IMR-90 (cell line): ENCODE measurements around the gene ATF7IP. TPM values are rescaled to one million over a fixed set of nuclear protein-coding genes. Genes with fewer than 3 reads are reported as not detected.

Experiments
- ATAC-seq: fragments of 200-7000 bp; cut with Tn5 transposase; 2 replicates; pipeline ENCODE4 v1.9.1; 2020; ENCODE audit warnings: low read depth, mild to moderate bottlenecking, moderate library complexity
- BruUV-seq: library from RNA; stranded (reverse); fragments of 400-500 nt; replicated peaks from 2 replicates; lab custom pipeline; 2021; lab: Mats Ljungman, UMichigan
- CTCF ChIA-PET: fragments of 300-600 bp; formaldehyde crosslinking; extraction: SDS; loops from one replicate; lab custom pipeline; 2021; ENCODE audit warnings: antibody characterized with exemption; lab: Yijun Ruan, JAX
- POLR2A ChIA-PET: fragments of 300-600 bp; sonication (Branson Sonifier 250); formaldehyde crosslinking; loops from one replicate; lab custom pipeline; 2022; ENCODE audit warnings: antibody characterized with exemption; ENCODE audit not compliant: unreplicated experiment; lab: Charles Lee
- DNase-seq: peaks from one replicate; pipeline ENCODE4 v3.0.0; 2013
- H2AFZ ChIP-seq: replicated peaks from 2 replicates; pipeline ENCODE3; 2013; ENCODE audit warnings: low read length, mild to moderate bottlenecking; ENCODE audit not compliant: poor library complexity
- H2AK5ac ChIP-seq: 2 replicates; pipeline ENCODE4 v1.6.1; 2013; ENCODE audit warnings: low read depth, low read length, inconsistent platforms
- H2AK9ac ChIP-seq: replicated peaks from 2 replicates; pipeline ENCODE3; 2013; ENCODE audit warnings: mild to moderate bottlenecking, low read depth, low read length, moderate library complexity; ENCODE audit not compliant: poor library complexity
- H2BK120ac ChIP-seq: 2 replicates; pipeline ENCODE4 v1.6.1; 2013; ENCODE audit warnings: low read depth, low read length, inconsistent platforms
- H2BK15ac ChIP-seq: 3 replicates; pipeline ENCODE4 v1.6.1; 2013; ENCODE audit warnings: low read depth, low read length, inconsistent platforms
- H2BK20ac ChIP-seq: 2 replicates; pipeline ENCODE4 v1.6.1; 2013; ENCODE audit warnings: low read depth, mild to moderate bottlenecking, inconsistent platforms, low read length, moderate library complexity
- H2BK5ac ChIP-seq: 2 replicates; pipeline ENCODE4 v1.6.1; 2013; ENCODE audit warnings: mild to moderate bottlenecking, low read depth, low read length, inconsistent platforms; ENCODE audit not compliant: poor library complexity, severe bottlenecking
- H3K14ac ChIP-seq: replicated peaks from 2 replicates; pipeline ENCODE4 v1.6.1; 2013; ENCODE audit warnings: low read depth, low read length, inconsistent platforms
- H3K18ac ChIP-seq: 2 replicates; pipeline ENCODE4 v1.6.1; 2013; ENCODE audit warnings: low read depth, low read length, control low read depth
- H3K23ac ChIP-seq: 2 replicates; pipeline ENCODE4 v1.6.1; 2013; ENCODE audit warnings: low read depth, low read length, inconsistent platforms
- H3K27ac ChIP-seq: 2 replicates; pipeline ENCODE4 v1.5.1; 2013; ENCODE audit warnings: mild to moderate bottlenecking, control low read depth, low read length; ENCODE audit not compliant: insufficient read depth
- H3K27me3 ChIP-seq: 2 replicates; pipeline ENCODE4 v1.6.1; 2013; ENCODE audit warnings: low read length; ENCODE audit not compliant: control insufficient read depth, insufficient read depth
- H3K36me3 ChIP-seq: 2 replicates; pipeline ENCODE4 v1.6.1; 2013; ENCODE audit warnings: low read length, mixed read lengths; ENCODE audit not compliant: control insufficient read depth, insufficient read depth
- H3K4ac ChIP-seq: 2 replicates; pipeline ENCODE4 v1.6.1; 2013; ENCODE audit warnings: low read depth, low read length, inconsistent platforms
- H3K4me1 ChIP-seq: 2 replicates; pipeline ENCODE4 v1.6.1; 2013; ENCODE audit warnings: low read length, mixed read lengths; ENCODE audit not compliant: control insufficient read depth, insufficient read depth
- H3K4me2 ChIP-seq: 2 replicates; pipeline ENCODE4 v1.6.1; 2013; ENCODE audit warnings: low read depth, mild to moderate bottlenecking, control low read depth, low read length, moderate library complexity
- H3K4me3 ChIP-seq: 2 replicates; pipeline ENCODE4 v1.5.1; 2013; ENCODE audit warnings: low read depth, mild to moderate bottlenecking, control low read depth, low read length, moderate library complexity; ENCODE audit not compliant: insufficient read depth
- H3K56ac ChIP-seq: 2 replicates; pipeline ENCODE4 v1.6.1; 2013; ENCODE audit warnings: low read length, inconsistent platforms; ENCODE audit not compliant: insufficient read depth; ENCODE audit errors: extremely low read depth
- H3K79me1 ChIP-seq, 2 experiments: 2 replicates each; pipeline ENCODE4 v1.6.1; 2013; ENCODE audit warnings: low read length in 2 of 2, inconsistent platforms in 1 of 2, low read depth in 1 of 2
- H3K9ac ChIP-seq: 2 replicates; pipeline ENCODE4 v1.6.1; 2013; ENCODE audit warnings: low read depth, low read length, control low read depth
- H3K9me1 ChIP-seq: 2 replicates; pipeline ENCODE4 v1.6.1; 2013; ENCODE audit warnings: low read length, inconsistent platforms; ENCODE audit not compliant: insufficient read depth
- H3K9me3 ChIP-seq: 2 replicates; pipeline ENCODE4 v1.6.1; 2013; ENCODE audit warnings: low read length; ENCODE audit not compliant: control insufficient read depth, insufficient read depth
- H4K20me1 ChIP-seq: 2 replicates; pipeline ENCODE4 v1.6.1; 2013; ENCODE audit warnings: low read length, inconsistent platforms; ENCODE audit not compliant: insufficient read depth
- H4K5ac ChIP-seq: 2 replicates; pipeline ENCODE4 v1.6.1; 2013; ENCODE audit warnings: mild to moderate bottlenecking, low read depth, low read length, control low read depth
- H4K8ac ChIP-seq, 2 experiments: 2 replicates each; pipeline ENCODE4 v1.6.1; 2013; ENCODE audit warnings: low read depth in 2 of 2, low read length in 2 of 2, control low read depth in 1 of 2, inconsistent platforms in 1 of 2
- H4K91ac ChIP-seq: 2 replicates; pipeline ENCODE4 v1.6.1; 2013; ENCODE audit warnings: low read depth, low read length, inconsistent platforms; ENCODE audit not compliant: insufficient read depth
- BHLHE40 ChIP-seq: fragments of 150-350 bp; IDR thresholded peaks from 2 replicates; pipeline ENCODE4 v1.6.1; 2016; ENCODE audit warnings: mild to moderate bottlenecking, low read depth, low read length
- CEBPB ChIP-seq: IDR thresholded peaks from 2 replicates; pipeline ENCODE4 v1.6.1; 2012; ENCODE audit warnings: low read depth, low read length, improper control_type of control experiment
- CHD1 ChIP-seq: IDR thresholded peaks from 2 replicates; pipeline ENCODE4 v1.6.1; 2012; ENCODE audit warnings: low read depth, low read length, improper control_type of control experiment
- FOS ChIP-seq: fragments of 150-350 bp; IDR thresholded peaks from 2 replicates; pipeline ENCODE4 v1.6.1; 2016; ENCODE audit warnings: low read depth, low read length
- MAFK ChIP-seq: IDR thresholded peaks from 2 replicates; pipeline ENCODE4 v1.6.1; 2012; ENCODE audit warnings: low read depth, low read length, improper control_type of control experiment
- MAZ ChIP-seq: IDR thresholded peaks from 2 replicates; pipeline ENCODE4 v1.6.1; 2012; ENCODE audit warnings: low read depth, mild to moderate bottlenecking, low read length, improper control_type of control experiment, moderate library complexity, borderline replicate concordance
- MXI1 ChIP-seq: IDR thresholded peaks from 2 replicates; pipeline ENCODE4 v1.6.1; 2012; ENCODE audit warnings: low read depth, mild to moderate bottlenecking, low read length, moderate library complexity, borderline replicate concordance
- NFE2L2 ChIP-seq: fragments of 150-350 bp; IDR thresholded peaks from 2 replicates; pipeline ENCODE4 v1.6.1; 2016; ENCODE audit warnings: low read depth, mild to moderate bottlenecking, low read length
- POLR2A ChIP-seq: IDR thresholded peaks from 2 replicates; pipeline ENCODE4 v1.6.1; 2012; ENCODE audit warnings: mild to moderate bottlenecking, low read depth, low read length
- RAD21 ChIP-seq: IDR thresholded peaks from 2 replicates; pipeline ENCODE4 v1.6.1; 2012; ENCODE audit warnings: low read length, improper control_type of control experiment
- RCOR1 ChIP-seq: IDR thresholded peaks from 2 replicates; pipeline ENCODE4 v1.6.1; 2012; ENCODE audit warnings: mild to moderate bottlenecking, low read length, improper control_type of control experiment; ENCODE audit not compliant: insufficient replicate concordance
- RFX5 ChIP-seq: IDR thresholded peaks from 2 replicates; pipeline ENCODE4 v1.8.0; 2012; ENCODE audit warnings: low read depth, mild to moderate bottlenecking, low read length, moderate library complexity
- SMC3 ChIP-seq: fragments of 150-350 bp; IDR thresholded peaks from 2 replicates; pipeline ENCODE4 v1.6.1; 2016; ENCODE audit warnings: low read depth, mild to moderate bottlenecking, antibody characterized with exemption, low read length, moderate library complexity
- WGBS, 2 experiments: methylation state at CpG; one replicate each; pipeline versions ENCODE4 v1.1.5 to v1.1.7; 2013; ENCODE audit warnings: missing lambda C conversion rate in 2 of 2; ENCODE audit not compliant: insufficient read length in 1 of 2; ENCODE audit errors: extremely low coverage in 2 of 2; 5-methylcytosine and 5-hydroxymethylcytosine counted together
- dilution Hi-C: fragments of 300-500 bp; cut with HindIII; formaldehyde crosslinking; loops from one replicate; pipeline ENCODE4 v1.14.3; 2018; ENCODE audit warnings: low sequenced_read_pairs; ENCODE audit not compliant: unreplicated experiment
- in situ Hi-C: fragments of 300-500 bp; cut with MboI; formaldehyde crosslinking; loops from 3 replicates; pipeline ENCODE4 v1.14.3; 2019; ENCODE audit warnings: low sequenced_read_pairs, inconsistent platforms, mixed read lengths
- intact Hi-C: fragments of 100-400 bp; cut with micrococcal nuclease; formaldehyde crosslinking; loops from 2 replicates; pipeline ENCODE4 v1.10.0; 2022
- polyA plus RNA-seq, 3 experiments: library from polyadenylated mRNA; depleted of rRNA; stranded (reverse); fragments of >200 nt; gene quantifications; 2 replicates each; pipeline ENCODE4 v1.2.3, GENCODE V29; 2012; ENCODE audit warnings: low replicate concordance in 1 of 3
- total RNA-seq: library from RNA; depleted of rRNA; stranded (reverse); fragments of >200 nt; gene quantifications from 2 replicates; pipeline ENCODE4 v1.2.3, GENCODE V29; 2012
- TF ChIP-seq, protein P1 (sequence below): conservative IDR thresholded peaks from 2 replicates; pipeline ENCODE4 v1.5.1; 2012; ENCODE audit warnings: mild to moderate bottlenecking, low read depth, low read length, improper control_type of control experiment
- TF ChIP-seq, protein P2 (sequence below): fragments of 150-350 bp; IDR thresholded peaks from 2 replicates; pipeline ENCODE4 v1.6.1; 2016; ENCODE audit warnings: low read depth, mild to moderate bottlenecking, low read length, moderate library complexity, borderline replicate concordance
- TF ChIP-seq, protein P3 (sequence below): fragments of 150-350 bp; IDR thresholded peaks from 2 replicates; pipeline ENCODE4 v1.6.1; 2017; ENCODE audit warnings: mild to moderate bottlenecking, antibody characterized with exemption, low read length, low read depth

Gene ATF7IP
- total and polyA plus RNA-seq, 2 of the 4 experiments (the other 2 are of a cell fraction) = 9.4 to 22.8 TPM

DNA sequence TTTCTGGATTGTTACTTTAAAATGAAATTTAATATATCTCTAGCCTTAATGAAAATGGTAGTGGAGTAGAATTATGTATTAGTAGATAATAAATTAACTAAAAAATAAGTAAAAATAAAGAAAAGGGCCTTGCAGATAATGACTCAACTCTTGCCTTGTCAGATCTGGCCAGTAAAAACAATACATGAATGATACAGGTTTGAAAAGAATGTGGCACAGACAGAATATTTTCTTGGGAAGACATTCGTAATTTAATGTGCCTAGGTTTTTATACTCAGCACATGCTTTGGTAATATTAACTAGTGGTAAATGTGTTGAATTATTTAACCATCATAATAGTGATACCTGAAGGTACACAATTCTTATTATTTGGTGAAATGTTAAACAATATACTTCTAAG, 28.3 kb downstream of the ATF7IP start:
- TF ChIP-seq MAZ (no peak), CHD1 (no peak), NFE2L2 (no peak), FOS (no peak), RFX5 (no peak), MXI1 (no peak), RCOR1 (no peak), CEBPB (no peak), RAD21 (no peak), POLR2A (no peak), MAFK (no peak), BHLHE40 (no peak), SMC3 (no peak)
- TF ChIP-seq, protein P1, sequence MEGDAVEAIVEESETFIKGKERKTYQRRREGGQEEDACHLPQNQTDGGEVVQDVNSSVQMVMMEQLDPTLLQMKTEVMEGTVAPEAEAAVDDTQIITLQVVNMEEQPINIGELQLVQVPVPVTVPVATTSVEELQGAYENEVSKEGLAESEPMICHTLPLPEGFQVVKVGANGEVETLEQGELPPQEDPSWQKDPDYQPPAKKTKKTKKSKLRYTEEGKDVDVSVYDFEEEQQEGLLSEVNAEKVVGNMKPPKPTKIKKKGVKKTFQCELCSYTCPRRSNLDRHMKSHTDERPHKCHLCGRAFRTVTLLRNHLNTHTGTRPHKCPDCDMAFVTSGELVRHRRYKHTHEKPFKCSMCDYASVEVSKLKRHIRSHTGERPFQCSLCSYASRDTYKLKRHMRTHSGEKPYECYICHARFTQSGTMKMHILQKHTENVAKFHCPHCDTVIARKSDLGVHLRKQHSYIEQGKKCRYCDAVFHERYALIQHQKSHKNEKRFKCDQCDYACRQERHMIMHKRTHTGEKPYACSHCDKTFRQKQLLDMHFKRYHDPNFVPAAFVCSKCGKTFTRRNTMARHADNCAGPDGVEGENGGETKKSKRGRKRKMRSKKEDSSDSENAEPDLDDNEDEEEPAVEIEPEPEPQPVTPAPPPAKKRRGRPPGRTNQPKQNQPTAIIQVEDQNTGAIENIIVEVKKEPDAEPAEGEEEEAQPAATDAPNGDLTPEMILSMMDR = no peak
- TF ChIP-seq, protein P2, sequence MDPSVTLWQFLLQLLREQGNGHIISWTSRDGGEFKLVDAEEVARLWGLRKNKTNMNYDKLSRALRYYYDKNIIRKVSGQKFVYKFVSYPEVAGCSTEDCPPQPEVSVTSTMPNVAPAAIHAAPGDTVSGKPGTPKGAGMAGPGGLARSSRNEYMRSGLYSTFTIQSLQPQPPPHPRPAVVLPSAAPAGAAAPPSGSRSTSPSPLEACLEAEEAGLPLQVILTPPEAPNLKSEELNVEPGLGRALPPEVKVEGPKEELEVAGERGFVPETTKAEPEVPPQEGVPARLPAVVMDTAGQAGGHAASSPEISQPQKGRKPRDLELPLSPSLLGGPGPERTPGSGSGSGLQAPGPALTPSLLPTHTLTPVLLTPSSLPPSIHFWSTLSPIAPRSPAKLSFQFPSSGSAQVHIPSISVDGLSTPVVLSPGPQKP = no peak
- TF ChIP-seq, protein P3, sequence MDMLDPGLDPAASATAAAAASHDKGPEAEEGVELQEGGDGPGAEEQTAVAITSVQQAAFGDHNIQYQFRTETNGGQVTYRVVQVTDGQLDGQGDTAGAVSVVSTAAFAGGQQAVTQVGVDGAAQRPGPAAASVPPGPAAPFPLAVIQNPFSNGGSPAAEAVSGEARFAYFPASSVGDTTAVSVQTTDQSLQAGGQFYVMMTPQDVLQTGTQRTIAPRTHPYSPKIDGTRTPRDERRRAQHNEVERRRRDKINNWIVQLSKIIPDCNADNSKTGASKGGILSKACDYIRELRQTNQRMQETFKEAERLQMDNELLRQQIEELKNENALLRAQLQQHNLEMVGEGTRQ = no peak
- no CpG with 5 or more reads among the region's 1 CpG for WGBS, 2 experiments
- H3K4ac ChIP-seq = no peak overlapping the region
- H2BK120ac ChIP-seq = no peak overlapping the region
- POLR2A ChIA-PET = interaction anchor here (1.2 kb wide), 1 partner anchor 9 kb away, joined by 3 read pairs; no protein-coding TSS in a partner anchor
- peak overlapping the region; percentile 75 for H2BK5ac ChIP-seq
- no peak overlapping the region for H2BK20ac ChIP-seq
- no TSS peak for BruUV-seq
- no peak overlapping the region for H4K8ac ChIP-seq
- in situ Hi-C loops (loop anchor here (25.0 kb wide), 2 partner anchors 394 to 1531 kb away; no protein-coding TSS in a partner anchor), intact Hi-C loops (loop anchor here (1.0 to 2.0 kb wide), 2 partner anchors 8 to 137 kb away; no protein-coding TSS in a partner anchor), dilution Hi-C loops (no loop called here)
- H3K4me1 ChIP-seq = no peaks in the 10 kb centered on the region; the same call in 1 of the 2 replicates
- H4K91ac ChIP-seq = no peak overlapping the region
- no peaks in the 10 kb centered on the region for H3K9me1 ChIP-seq
- H3K9ac ChIP-seq = no peak overlapping the region
- no peak overlapping the region for H3K18ac ChIP-seq
- H3K79me1 ChIP-seq = peaks cover 0 to 41% of the 10 kb centered on the region in 2 experiments
- H2AFZ ChIP-seq = no peak overlapping the region
- no peak overlapping the region for H3K4me2 ChIP-seq
- H3K4me3 ChIP-seq = no peak overlapping the region
- H2BK15ac ChIP-seq = no peak overlapping the region
- no peaks in the 10 kb centered on the region for H3K9me3 ChIP-seq
- H2AK9ac ChIP-seq = no peak overlapping the region
- no peak overlapping the region for H2AK5ac ChIP-seq
- H3K27ac ChIP-seq = no peak overlapping the region
- H3K14ac ChIP-seq = no peak overlapping the region
- H3K27me3 ChIP-seq = no peaks in the 10 kb centered on the region
- H4K20me1 ChIP-seq = no peaks in the 10 kb centered on the region
- H4K5ac ChIP-seq = no peak overlapping the region
- CTCF ChIA-PET = interaction anchor here (1.0 to 2.4 kb wide), 3 partner anchors 8 to 136 kb away, joined by 3 to 8 read pairs (median 6); no protein-coding TSS in a partner anchor
- DNase-seq (peak; percentile 39), ATAC-seq (no peak)
- H3K23ac ChIP-seq = no peak overlapping the region
- H3K36me3 ChIP-seq = peaks cover 3% of the 10 kb centered on the region
- no peak overlapping the region; the same call in 1 of the 2 replicates for H3K56ac ChIP-seq
